HG03060 (cell line): ENCODE data around the gene LANCL2.
A peak's percentile ranks its signal among the peaks of the same experiment; 100 is the strongest.
"Not testable (repeated sequence)": the region's sequence is repeated elsewhere in the genome, so short reads cannot be mapped to it uniquely, and the experiment has no call there.

ENCODE experiments used
- ATAC-seq: cut with Tn5 transposase; IDR thresholded peaks from one replicate; pipeline ENCODE4 v1.9.1; 2021; ENCODE audit warnings: low read depth, moderate number of reproducible peaks; ENCODE audit not compliant: unreplicated experiment

Gene LANCL2, protein sequence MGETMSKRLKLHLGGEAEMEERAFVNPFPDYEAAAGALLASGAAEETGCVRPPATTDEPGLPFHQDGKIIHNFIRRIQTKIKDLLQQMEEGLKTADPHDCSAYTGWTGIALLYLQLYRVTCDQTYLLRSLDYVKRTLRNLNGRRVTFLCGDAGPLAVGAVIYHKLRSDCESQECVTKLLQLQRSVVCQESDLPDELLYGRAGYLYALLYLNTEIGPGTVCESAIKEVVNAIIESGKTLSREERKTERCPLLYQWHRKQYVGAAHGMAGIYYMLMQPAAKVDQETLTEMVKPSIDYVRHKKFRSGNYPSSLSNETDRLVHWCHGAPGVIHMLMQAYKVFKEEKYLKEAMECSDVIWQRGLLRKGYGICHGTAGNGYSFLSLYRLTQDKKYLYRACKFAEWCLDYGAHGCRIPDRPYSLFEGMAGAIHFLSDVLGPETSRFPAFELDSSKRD

DNA sequence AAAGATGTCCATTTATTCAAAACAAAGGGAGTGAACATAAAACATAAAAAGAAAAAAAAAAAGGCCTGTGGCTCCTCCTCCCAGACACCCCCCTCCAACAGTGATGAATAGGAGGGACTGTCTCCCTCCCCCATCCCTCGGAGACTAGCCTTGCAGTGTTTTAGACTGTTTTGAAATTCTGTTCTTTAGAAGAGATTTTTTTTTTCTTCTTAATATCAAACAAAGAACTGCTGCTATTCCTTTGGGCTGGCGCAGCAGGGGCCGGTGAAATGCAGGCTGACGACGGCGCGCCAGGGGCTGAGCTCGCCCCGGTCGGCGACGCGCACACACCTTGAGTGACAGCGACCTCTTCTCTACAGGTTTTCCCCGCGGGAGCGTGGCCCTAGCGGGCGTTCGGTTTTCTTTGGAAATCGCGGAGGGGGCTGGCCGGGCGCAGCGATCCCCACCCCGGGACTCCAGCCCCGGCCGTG is at the start of gene LANCL2:
LANCL2 (plus strand) TSS at position 133 of the 470 bp plus-strand sequence. CDS start 689 bp downstream, outside the sequence.
- peak; percentile 26 for ATAC-seq

DNA sequence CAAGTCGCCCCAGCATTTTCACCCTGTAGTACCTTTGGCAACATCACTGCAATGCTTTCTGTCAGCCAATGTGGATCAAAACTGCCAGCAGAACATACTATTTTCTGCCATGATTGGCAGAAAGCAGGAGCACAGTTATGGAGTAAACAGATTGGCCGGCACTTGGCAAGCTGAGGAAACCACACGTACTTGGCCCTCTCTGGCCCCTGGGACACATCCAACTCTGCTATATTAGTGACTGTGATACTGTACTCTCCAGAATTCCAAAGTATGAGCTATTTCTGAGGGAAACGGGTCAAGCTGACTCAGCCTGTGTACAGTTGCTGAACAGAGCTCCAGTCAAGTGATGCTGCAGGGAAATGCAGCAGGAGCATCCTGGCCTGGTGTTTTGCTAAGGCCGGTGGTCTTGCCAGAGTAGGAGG is 39.8 kb upstream of the LANCL2 start:
- ATAC-seq = no peak

DNA sequence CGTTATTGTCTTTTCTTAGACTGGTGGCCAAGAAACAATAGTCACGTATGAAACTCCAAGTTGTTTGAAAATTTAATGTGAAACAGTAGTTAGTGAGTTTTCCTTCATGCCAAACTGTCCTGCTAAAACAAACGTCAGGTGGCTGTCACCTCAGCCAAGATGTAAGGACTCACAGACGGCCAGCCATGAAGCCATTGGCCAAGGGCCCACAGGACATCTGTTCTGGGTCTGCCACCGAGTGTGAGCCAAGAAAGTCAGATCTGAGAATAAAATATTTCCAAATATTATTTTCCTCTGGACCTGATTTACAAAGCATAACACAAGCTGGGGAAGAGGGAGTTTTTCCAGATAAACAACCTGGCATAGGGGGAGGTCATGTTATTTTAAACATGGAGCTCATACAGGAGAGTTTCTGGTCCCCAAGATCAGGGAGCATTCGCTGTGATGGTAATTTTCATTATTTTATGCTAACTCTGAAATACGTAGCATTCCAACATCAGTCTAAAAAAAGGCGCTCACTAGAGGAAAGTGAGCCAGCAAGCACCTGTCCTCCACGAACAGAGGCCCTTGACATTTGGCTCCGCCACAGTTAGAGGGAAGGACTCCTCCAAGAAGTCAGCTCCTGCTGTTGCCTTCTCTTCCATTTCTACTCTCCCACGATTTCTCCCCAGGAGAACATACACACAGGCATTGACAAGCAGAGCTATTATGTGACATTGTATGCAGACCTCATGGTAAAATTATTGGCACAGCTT is 38.9 kb upstream of the LANCL2 start:
- no peak for ATAC-seq

DNA sequence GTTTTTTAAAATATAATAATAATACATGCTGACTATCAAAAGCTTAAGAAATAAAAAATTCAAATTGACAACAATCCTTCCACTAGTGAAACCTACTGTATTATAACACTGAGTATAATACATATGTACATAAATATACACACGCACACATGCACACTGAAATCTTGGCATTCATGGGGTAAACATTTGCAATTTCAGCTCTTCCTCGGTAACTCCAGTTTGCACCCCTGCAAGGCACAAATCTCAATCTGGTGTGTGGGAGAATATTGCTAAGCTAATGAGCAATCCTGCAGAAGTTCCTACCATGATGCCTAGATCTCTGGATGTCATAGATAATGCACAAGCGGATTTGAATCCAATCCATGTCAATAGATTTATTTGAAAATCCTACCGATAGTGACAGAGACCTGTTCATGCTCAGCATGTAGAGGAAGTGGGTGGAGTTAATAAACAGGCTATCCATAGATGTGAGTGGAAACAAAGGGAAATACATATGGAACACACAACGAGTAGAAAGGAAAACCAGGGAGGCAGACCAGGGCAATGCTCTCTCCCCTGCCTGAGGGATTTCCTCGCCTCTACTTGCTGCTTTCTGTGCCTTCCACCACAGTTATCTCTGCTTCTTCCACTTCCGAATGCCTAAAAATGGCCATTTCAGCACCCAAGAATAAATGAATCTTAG is 38.1 kb upstream of the LANCL2 start:
- no peak for ATAC-seq

DNA sequence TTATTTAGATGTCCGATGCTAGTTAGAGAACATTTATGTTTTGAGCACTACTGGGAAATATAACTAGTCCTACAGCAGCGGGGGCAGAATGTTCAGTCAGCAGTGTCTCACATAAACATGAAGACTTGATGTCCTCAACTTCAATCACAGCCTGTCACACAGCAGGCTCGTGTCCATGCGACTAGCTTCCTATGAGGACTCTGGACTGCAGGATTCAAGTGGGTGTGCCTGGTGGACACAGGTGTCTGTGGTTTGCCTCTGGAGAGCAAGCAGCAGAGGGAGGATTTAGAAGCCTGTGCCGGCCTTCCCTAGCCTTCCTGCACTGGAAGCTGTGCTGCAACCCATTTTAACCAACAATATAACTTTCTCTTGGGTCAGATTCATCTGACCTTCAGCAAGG is 30.0 kb upstream of the LANCL2 start:
- ATAC-seq = no peak

DNA sequence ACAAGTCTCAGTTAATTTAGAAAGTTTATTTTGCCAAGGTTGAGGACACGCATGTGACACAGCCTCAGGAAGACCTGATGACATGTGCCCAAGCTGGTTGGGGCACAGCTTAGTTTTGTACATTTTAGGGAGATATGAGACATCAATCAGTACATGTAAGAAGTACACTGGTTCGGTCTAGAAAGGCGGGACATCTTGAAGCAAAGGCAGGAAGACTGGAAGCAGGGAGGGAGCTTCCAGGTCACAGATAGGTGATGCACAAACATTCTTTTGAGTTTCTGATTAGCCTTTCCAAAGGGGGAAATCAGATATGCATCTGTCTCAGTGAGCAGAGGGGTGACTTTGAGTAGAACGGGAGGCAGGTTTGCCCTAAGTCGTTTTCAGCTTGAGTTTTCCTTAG is 29.4 kb upstream of the LANCL2 start:
- ATAC-seq = no peak

DNA sequence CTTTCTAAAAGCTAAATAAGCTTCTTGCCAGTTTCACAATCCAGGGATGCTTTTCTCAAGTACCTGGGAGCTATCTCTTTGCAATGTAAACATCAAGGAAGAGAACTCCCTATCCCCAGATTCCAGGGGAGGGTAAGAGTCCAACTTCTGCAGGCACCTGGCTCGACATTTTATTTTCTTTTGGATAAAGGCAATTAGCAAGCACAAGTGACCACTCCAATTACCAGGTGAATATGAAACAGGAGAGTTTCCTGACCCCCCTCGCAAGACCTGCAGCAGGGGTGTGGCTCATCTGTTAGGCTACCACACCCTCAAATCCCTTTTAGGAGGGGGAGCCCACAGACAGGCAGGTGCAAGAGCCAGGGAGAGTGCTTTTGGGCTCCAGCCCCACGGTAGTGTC is 28.6 kb upstream of the LANCL2 start:
- ATAC-seq = no peak

DNA sequence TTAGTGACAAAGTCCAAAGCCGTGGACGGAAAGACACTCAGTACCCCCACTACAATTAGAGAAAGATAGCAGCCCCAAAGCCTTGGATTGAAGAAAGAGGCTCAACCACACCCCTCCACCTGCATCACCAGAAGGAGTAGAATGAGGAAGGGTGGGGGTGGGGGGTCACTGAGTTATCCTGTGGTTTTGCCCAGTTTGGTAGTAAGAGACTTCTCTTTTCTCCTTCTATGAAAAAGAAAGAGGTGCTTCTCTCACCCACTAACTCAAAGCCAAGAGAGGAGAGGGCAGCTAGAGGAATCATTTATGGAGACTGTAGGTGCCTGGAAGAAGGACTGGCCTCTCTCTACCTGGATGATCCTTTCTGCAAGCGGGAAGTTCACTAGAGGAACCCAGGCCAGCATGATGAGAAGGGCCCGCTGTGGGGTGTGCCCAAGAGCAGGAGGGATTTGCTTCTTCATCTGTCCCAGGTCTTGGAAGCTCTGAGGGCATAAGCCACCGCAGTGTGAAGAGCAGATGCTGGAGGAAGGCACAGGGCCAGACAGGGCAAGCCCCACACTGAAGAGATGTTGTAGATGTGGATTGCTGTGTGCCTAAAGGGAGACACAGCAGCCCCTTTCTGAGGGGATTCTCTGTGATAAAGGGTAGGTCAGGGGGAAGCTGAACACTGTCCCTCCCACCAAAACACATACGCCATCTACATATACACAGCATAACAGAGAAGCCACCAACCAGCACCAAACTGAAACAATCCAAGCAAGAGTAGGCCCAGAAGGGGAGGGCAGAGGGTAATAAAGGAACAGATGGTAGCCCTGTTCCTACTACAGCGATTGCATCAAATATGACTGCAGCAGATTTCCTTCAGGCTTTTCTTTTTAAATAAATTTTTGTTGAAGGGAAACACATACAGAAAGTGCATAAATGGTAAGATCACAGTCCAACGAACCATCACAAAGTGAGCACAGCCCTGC is 25.8 kb upstream of the LANCL2 start:
- ATAC-seq = no peak

DNA sequence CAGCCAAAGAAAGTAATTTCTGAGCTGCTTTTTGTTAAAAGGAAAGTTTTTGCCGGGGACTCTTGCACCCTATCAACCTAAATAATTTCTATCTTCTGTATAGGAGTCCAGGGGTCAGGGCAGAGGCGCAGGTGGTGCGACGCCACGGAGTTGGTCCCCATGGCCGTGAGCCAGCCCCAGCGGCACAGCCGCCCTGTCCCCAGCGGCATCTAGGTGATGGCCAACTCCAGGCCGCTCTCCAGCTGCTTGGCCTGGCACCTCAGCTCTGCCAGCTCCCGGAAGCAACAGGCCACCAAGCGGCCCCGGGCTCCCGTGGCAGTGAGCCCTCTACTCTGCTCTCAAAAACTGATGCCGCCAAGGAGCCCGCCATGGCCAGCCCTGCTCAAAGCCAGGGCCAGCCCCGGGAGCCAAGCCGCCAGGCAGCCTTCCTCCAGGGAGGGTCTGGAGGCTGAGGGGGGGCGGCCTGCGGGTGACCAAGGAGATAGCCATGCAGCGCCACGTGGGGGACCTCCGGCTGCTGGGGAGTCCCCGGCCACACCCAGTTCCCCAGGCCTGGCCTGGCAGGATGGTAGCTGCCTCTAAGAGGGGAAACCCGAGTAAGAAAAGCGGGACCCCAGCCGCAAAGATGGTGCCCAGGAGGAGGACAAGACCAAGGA is 22.8 kb upstream of the LANCL2 start:
- ATAC-seq = no peak

DNA sequence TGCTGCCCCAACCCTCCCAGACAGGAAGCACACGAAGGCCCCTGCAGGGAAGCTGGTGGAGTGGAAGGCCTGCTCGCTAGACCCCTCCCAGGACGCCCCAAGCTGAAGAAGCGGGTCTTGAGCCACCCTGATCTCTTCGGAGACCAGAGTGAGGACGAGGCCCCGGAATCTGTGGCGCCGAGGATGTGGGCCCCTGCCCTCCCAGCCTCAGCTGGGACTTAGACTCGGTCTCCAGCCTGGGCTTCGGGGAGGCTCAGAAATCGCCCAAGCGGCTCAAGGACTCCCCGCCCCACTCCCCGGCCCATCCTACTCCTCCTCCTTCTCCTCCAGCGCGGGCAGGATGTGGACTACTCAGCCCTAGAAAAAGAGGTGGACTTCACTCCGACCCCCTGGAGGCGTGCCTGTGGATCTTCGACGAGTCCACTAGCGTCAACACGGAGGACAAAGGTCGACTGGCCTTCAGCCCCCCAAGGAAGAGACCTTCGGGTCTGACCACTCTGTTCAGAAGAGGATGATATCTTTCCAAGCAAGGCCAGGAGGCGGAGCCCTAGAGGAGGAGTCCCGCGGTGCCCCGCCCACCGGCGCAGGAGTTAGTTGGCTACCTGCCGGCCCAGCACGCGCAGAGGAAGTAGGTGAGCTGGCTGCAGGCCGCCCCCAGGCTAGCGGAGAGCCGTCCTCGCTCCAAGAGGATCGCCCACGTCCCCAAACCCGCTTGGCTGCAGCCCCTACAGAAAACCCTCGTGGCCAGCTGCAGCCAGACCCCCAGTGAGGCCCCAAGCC is 21.9 kb upstream of the LANCL2 start:
- ATAC-seq = no peak

DNA sequence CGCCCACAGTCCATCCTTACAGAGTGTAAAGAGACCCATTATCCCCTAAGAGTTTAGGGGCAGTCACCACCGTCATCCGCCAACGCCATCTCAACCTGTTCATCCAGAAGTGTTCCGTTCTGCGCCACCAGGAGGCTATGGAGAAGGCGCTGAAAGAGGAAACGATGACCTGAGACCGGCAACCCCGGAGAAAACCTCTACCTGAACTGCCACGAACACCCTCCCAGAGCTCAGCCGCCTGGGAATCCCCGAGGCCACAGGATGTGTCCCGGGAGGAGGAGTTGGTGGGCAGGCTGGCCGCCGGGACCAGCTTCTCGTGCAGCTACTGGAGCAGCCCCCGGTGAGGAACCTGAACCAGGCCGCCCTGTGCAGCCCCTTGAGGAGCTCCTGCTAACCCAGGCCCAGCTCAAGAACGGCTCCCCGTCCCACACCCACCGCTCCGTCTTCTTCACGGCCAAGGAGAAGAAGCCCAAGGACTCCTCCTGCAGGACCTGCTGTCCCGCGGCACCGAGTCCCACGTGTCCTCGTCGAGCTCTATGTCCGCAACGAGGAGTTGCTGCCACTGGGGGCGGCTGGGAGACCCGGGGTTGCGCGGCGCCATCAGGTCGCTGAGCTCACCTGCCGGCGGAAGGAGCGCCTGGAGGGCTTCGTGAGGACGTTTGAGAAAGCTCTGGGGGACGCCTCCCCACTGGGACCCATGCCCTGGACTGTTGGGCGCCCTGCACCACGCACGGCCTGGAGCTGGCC is 21.1 kb upstream of the LANCL2 start:
- ATAC-seq = no peak

DNA sequence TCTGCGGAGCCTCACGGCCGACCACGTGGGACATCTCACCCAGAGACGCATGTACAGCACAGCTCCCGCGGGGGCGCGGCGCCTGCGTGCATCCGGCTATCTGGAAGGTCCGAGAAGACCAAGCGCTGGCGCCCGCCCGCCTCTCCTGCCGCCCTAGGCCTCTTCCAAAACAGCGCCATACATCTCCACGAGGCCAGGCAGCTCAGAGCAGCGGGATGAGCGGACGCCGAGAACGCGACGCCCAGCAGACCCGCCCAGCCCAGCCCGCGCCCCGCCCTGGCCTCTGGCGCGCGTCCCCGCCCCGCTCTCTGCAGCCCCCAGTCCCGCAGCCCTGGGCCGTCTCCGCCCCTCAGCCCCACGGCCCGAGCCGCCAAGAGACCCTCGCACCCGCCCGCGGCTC is 20.3 kb upstream of the LANCL2 start:
- no peak for ATAC-seq

DNA sequence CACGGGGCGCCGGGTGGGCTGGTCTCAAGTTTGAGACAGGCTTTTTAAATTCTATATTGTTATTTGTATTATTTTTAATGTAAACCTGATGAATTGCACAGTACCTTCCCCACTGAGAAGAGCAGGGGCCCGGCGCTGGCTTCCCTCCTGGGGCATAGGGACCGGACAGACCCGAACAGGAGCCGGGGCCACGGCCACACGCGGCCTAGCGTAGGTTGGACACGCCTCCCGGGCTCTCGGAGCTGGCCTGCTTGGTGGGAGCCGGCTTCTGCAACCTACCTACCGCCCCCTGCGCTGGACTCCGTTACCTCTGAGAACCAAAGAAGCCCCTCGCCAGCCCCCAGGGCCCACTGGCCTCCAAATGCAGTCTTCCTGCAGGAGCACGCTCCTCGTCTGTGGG is 19.8 kb upstream of the LANCL2 start:
- no peak for ATAC-seq

DNA sequence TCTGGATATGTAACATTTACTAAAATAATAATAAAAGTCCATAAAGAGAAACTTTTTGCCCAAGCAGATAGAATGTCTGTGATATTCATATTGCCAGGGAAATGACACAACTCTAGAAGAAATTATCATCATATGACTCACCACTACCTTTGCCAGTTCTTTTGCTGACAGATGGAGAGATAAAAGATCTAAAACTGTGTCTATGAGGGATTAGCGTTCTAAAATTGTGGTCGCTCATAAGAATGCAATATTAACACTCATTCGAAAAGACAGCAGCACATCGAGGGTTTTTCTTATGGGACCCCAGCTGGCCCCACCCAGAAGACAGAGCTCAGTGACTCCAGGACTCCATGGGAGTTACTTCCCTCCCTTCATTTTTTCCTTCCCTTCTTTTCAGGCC is 16.6 kb upstream of the LANCL2 start:
- no peak for ATAC-seq

DNA sequence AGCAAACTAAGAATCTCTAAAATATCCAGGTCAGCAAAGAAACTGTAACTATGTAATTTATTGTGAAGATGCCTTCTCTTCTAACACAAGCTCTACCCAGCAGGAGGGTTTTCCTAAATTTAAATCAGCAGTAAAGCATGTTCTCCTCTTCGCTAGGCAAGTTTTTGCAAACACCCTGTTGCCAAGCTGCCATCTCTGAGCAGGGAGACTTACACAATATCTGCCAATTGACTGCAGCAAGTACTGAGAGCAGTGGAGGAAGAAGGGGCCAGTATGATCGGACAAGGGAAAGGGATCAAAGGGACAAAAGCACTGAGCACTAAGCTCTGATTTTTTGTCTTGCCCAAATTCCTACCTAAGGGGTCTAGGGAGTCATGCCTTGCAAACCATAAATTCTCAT is 16.0 kb upstream of the LANCL2 start:
- no peak for ATAC-seq

DNA sequence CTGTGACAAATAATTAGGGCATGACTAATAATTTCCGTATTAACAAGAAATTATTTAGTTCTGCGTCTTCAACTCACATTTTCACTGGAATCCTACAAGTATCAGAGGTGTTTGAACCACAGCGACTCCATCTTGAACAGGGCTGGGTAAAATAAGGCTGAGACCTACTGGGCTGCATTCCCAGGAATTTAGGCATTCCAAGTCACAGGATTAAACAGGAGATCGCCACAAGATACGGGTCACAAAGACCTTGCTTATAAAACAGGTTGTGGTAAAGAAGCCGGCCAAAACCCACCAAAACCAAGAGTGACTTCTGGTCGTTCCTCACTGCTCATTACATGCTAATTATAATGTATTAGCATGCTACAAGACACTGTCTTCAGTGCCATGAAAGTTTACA is 14.9 kb upstream of the LANCL2 start:
- ATAC-seq = no peak

DNA sequence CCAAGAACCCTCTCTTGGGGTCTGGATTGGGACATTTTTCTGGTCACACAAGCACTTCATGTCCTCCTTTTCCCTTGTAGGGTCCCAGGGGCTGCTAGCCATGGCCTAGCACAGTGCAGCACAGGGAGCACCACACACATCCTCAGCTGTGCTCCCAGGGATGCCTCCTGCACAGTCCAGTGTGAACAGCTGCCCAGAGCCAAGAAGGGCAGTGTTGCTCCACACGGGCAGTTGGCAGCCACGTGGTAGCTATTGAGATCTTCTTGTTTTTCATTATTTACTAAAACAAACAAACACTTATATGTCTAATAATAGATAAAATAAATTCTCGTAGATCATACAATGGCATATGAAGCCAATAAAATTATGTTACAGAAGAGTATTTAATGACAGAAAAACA is 13.9 kb upstream of the LANCL2 start:
- ATAC-seq = no peak

DNA sequence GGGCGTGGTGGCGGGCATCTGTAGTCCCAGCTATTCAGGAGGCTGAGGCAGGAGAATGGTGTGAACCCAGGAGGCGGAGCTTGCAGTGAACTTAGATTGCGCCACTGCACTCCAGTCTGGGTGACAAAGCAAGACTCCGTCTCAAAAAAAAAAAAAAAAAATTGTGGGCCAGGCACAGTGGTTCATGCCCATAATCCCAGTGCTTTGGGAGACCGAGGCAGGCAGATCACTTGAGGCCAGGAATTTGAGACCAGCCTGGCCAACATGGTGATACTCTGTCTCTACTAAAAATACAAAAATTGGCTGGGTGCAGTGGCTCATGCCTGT is 12.2 kb upstream of the LANCL2 start:
- ATAC-seq = not testable (repeated sequence)
